Measurements from ENCODE around the gene POLG. TPM values are rescaled to one million over a fixed set of nuclear protein-coding genes. Genes with fewer than 3 reads are reported as not detected.

POLG gene
- total and polyA plus RNA-seq, 9 donors, result 19.8 to 52.0 (median 42.8) TPM

- H3K4me1 ChIP-seq (ENCODE audit: insufficient read depth), result no peaks in the 10 kb centered on the region
Measured at GRCh38 chr15:89352476-89352875, 17.9 kb upstream of the POLG start.

GRCh38 chr15:89349206-89349558 is 14.6 kb upstream of the POLG start:
- Histone ChIP-seq H3K27me3 (no peaks in the 10 kb centered on the region), H3K27ac (no peak overlapping the region), H3K9me3 (no peaks in the 10 kb centered on the region), H3K4me1 (ENCODE audit: insufficient read depth) (no peaks in the 10 kb centered on the region), H3K36me3 (no peaks in the 10 kb centered on the region), H3K4me3 (no peak overlapping the region)
- intact Hi-C loops (cut with DNase I), result no loop called here
- no peak for TF ChIP-seq EP300 (IDR thresholded peaks at IDR 0.05)
- no peak for TF ChIP-seq POLR2A (IDR thresholded peaks at IDR 0.05)
- no peak for TF ChIP-seq CTCF (IDR thresholded peaks at IDR 0.05)
- WGBS, 3 donors, result 49 to 60% (median 52%) methylated on average over 5 of the region's 5 CpGs
- DNase-seq, result no peak

More at GRCh38 chr15:89352476-89352875, 17.9 kb upstream of the POLG start:
- Histone ChIP-seq H3K36me3 (no peaks in the 10 kb centered on the region), H3K4me3 (no peak overlapping the region), H3K27ac (no peak overlapping the region), H3K27me3 (no peaks in the 10 kb centered on the region), H3K9me3 (no peaks in the 10 kb centered on the region)
- WGBS, 3 donors, result 57 to 76% (median 60%) methylated on average over 4 of the region's 4 CpGs
- intact Hi-C loops (cut with DNase I), result no loop called here
- DNase-seq, result no peak
- TF ChIP-seq CTCF (IDR thresholded peaks at IDR 0.05) (no peak), EP300 (IDR thresholded peaks at IDR 0.05) (no peak), POLR2A (IDR thresholded peaks at IDR 0.05) (no peak)

- Histone ChIP-seq H3K4me1 (ENCODE audit: insufficient read depth) (no peaks in the 10 kb centered on the region), H3K27me3 (no peaks in the 10 kb centered on the region), H3K9me3 (no peaks in the 10 kb centered on the region), H3K4me3 (no peak overlapping the region), H3K36me3 (no peaks in the 10 kb centered on the region), H3K27ac (no peak overlapping the region)
- intact Hi-C loops (cut with DNase I), result no loop called here
- no peak for TF ChIP-seq CTCF (IDR thresholded peaks at IDR 0.05)
- no peak for TF ChIP-seq EP300 (IDR thresholded peaks at IDR 0.05)
- TF ChIP-seq POLR2A (IDR thresholded peaks at IDR 0.05), result no peak
- no peak for DNase-seq
- WGBS, 3 donors, result 34 to 42% (median 37%) methylated on average over 10 of the region's 10 CpGs
Measured at GRCh38 chr15:89346516-89347231, 12.1 kb upstream of the POLG start.

- no peak for DNase-seq
- H3K9me3 ChIP-seq, result no peaks in the 10 kb centered on the region
- WGBS, 3 donors, result 80 to 88% (median 85%) methylated on average over 4 of the region's 4 CpGs
- H3K4me1 ChIP-seq (ENCODE audit: insufficient read depth), result peaks cover 3% of the 10 kb centered on the region
- intact Hi-C loops (cut with DNase I), result no loop called here
- H3K4me3 ChIP-seq, result no peak overlapping the region
- no peak for TF ChIP-seq CTCF (IDR thresholded peaks at IDR 0.05)
- no peak for TF ChIP-seq EP300 (IDR thresholded peaks at IDR 0.05)
- TF ChIP-seq POLR2A (IDR thresholded peaks at IDR 0.05), result no peak
- H3K27me3 ChIP-seq, result no peaks in the 10 kb centered on the region
- H3K36me3 ChIP-seq, result no peaks in the 10 kb centered on the region
- no peak overlapping the region for H3K27ac ChIP-seq
Measured at GRCh38 chr15:89345248-89345647, 10.6 kb upstream of the POLG start.
